ENCODE measurements around the gene TBR1.

TBR1 gene

GRCh38 chr2:161423421-161424393 lies 7.6 kb downstream of the TBR1 start:
- Histone ChIP-seq H3K4me3 (ENCODE audit: low read depth in 1 of 2, low read length in 2 of 2) (peak overlapping the region in 1 of 2 donors; percentile 42), H3K27me3 (ENCODE audit: low read depth, low read length) (peaks cover 100% of the 10 kb centered on the region), H3K9me3 (ENCODE audit: control insufficient read depth in 1 of 2, low read length in 2 of 2) (peaks cover 0 to 9% of the 10 kb centered on the region in 2 donors), H3K4me1 (ENCODE audit: control insufficient read depth in 1 of 2, insufficient read depth in 2 of 2, low read length in 2 of 2) (peaks cover 0 to 23% of the 10 kb centered on the region in 2 donors), H3K27ac (ENCODE audit: low read length) (no peak overlapping the region), H3K36me3 (ENCODE audit: control insufficient read depth in 1 of 2, insufficient read depth in 2 of 2, low read length in 2 of 2) (no peaks in the 10 kb centered on the region)

GRCh38 chr2:161424394-161424769 lies 8.3 kb downstream of the TBR1 start:
- Histone ChIP-seq H3K27ac (ENCODE audit: low read length) (no peak overlapping the region), H3K36me3 (ENCODE audit: control insufficient read depth in 1 of 2, insufficient read depth in 2 of 2, low read length in 2 of 2) (no peaks in the 10 kb centered on the region), H3K9me3 (ENCODE audit: control insufficient read depth in 1 of 2, low read length in 2 of 2) (peaks cover 0 to 9% of the 10 kb centered on the region in 2 donors), H3K4me3 (ENCODE audit: low read depth in 1 of 2, low read length in 2 of 2) (peak overlapping the region in 1 of 2 donors; percentile 42), H3K4me1 (ENCODE audit: control insufficient read depth in 1 of 2, insufficient read depth in 2 of 2, low read length in 2 of 2) (peaks cover 0 to 18% of the 10 kb centered on the region in 2 donors), H3K27me3 (ENCODE audit: low read depth, low read length) (peaks cover 100% of the 10 kb centered on the region)

GRCh38 chr2:161424891-161425727 lies 9.0 kb downstream of the TBR1 start:
- Histone ChIP-seq H3K27ac (ENCODE audit: low read length) (no peak overlapping the region), H3K4me3 (ENCODE audit: low read depth in 1 of 2, low read length in 2 of 2) (no peak overlapping the region), H3K9me3 (ENCODE audit: control insufficient read depth in 1 of 2, low read length in 2 of 2) (peaks cover 0 to 9% of the 10 kb centered on the region in 2 donors), H3K4me1 (ENCODE audit: control insufficient read depth in 1 of 2, insufficient read depth in 2 of 2, low read length in 2 of 2) (peaks cover 0 to 18% of the 10 kb centered on the region in 2 donors), H3K36me3 (ENCODE audit: control insufficient read depth in 1 of 2, insufficient read depth in 2 of 2, low read length in 2 of 2) (no peaks in the 10 kb centered on the region), H3K27me3 (ENCODE audit: low read depth, low read length) (peaks cover 95% of the 10 kb centered on the region)

DNA sequence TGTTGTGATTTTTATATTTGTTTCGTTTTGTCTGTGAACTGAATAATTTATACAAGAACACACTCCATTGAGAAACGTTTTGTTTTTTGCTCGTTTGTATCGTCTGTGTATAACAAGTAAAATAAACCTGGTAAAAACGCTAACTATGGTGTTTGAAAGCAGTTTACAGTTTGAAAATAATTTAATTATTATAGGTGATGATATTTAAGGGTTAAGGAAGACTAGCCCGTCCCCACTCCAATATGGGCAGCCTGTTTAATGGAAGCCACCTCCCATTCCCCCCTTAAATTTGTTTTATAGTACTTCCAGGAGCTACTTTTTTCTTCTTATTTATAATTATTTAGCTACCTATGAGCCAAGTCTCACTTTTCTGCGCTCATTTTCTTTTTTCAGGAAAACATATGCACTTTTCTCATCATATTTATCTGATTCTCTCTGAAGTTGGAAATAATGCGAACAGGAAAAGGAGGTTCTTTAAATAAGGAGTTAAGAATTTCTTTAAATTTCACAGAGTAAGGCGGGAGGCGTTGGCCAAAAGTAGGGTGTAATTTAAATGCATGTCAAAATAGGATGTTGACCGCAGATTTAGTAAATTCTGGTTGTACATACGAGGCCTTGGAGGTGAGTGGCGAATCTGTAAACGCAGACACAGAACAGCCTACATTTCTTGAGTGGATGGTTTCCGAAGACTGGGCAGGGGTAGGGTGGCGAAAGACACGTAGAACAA lies 9.8 kb downstream of the TBR1 start:
- Histone ChIP-seq H3K36me3 (ENCODE audit: control insufficient read depth in 1 of 2, insufficient read depth in 2 of 2, low read length in 2 of 2) (no peaks in the 10 kb centered on the region), H3K27me3 (ENCODE audit: low read depth, low read length) (peaks cover 87% of the 10 kb centered on the region), H3K9me3 (ENCODE audit: control insufficient read depth in 1 of 2, low read length in 2 of 2) (peaks cover 0 to 9% of the 10 kb centered on the region in 2 donors), H3K4me1 (ENCODE audit: control insufficient read depth in 1 of 2, insufficient read depth in 2 of 2, low read length in 2 of 2) (peaks cover 0 to 18% of the 10 kb centered on the region in 2 donors), H3K4me3 (ENCODE audit: low read depth in 1 of 2, low read length in 2 of 2) (no peak overlapping the region), H3K27ac (ENCODE audit: low read length) (no peak overlapping the region)

- peaks cover 0 to 18% of the 10 kb centered on the region in 2 donors for H3K4me1 ChIP-seq (ENCODE audit: control insufficient read depth in 1 of 2, insufficient read depth in 2 of 2, low read length in 2 of 2)
- no peak overlapping the region for H3K27ac ChIP-seq (ENCODE audit: low read length)
- peaks cover 81% of the 10 kb centered on the region for H3K27me3 ChIP-seq (ENCODE audit: low read depth, low read length)
- H3K9me3 ChIP-seq (ENCODE audit: control insufficient read depth in 1 of 2, low read length in 2 of 2): peaks cover 0 to 9% of the 10 kb centered on the region in 2 donors
- no peaks in the 10 kb centered on the region for H3K36me3 ChIP-seq (ENCODE audit: control insufficient read depth in 1 of 2, insufficient read depth in 2 of 2, low read length in 2 of 2)
- H3K4me3 ChIP-seq (ENCODE audit: low read depth in 1 of 2, low read length in 2 of 2): no peak overlapping the region
Observed at GRCh38 chr2:161426455-161426921, 10.4 kb downstream of the TBR1 start.

GRCh38 chr2:161426922-161427663 lies 11.0 kb downstream of the TBR1 start:
- Histone ChIP-seq H3K27ac (ENCODE audit: low read length) (no peak overlapping the region), H3K27me3 (ENCODE audit: low read depth, low read length) (peaks cover 75% of the 10 kb centered on the region), H3K36me3 (ENCODE audit: control insufficient read depth in 1 of 2, insufficient read depth in 2 of 2, low read length in 2 of 2) (no peaks in the 10 kb centered on the region), H3K4me1 (ENCODE audit: control insufficient read depth in 1 of 2, insufficient read depth in 2 of 2, low read length in 2 of 2) (peaks cover 0 to 18% of the 10 kb centered on the region in 2 donors), H3K9me3 (ENCODE audit: control insufficient read depth in 1 of 2, low read length in 2 of 2) (peaks cover 0 to 9% of the 10 kb centered on the region in 2 donors), H3K4me3 (ENCODE audit: low read depth in 1 of 2, low read length in 2 of 2) (peak overlapping the region in 1 of 2 donors; percentile 30)

DNA sequence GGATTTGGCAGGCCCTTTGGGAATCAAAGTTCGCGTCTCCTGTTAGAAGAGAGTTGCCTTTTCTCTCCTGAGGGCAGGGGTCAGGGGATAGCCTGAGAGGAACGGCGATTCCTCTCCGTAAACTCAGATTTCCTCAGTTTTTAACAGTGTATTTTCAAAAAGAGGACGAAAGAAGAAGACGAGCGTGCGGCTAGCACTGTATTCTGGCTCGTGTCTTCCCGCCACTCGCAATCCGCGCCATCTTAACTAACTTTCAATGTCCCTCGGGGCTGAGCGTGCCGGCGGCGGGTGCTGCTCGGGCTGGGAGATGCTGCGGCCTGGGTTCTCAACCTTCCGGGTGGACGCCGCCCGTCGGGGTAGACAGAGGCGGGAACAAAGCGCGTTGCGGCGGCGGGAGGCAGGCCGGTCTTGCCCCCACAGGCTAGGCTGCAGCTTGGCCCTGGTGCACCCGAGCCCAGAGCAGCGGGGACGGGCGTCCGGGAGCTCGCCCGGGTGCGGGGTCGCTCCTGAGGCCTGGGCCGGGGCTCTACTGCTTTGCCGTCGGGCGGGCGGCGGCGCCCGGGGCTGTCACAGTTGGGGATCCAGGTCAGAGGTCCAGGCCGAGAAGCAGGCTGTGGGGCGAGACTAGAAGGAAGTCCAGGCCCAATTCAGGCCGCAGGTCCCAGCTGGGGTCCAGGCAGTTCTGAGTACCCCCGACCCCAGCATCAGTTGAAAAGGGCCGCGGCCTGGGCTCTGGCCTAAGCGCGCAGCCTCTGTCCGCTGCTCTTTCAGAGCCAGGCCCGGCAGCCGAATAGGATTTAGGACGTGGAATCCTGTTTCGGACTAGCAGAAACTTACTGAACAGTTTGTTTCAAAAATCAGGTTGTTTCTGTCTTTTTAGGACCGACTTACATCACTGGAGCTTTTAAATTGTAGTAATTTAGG lies 11.8 kb downstream of the TBR1 start:
- Histone ChIP-seq H3K27me3 (ENCODE audit: low read depth, low read length) (peaks cover 67% of the 10 kb centered on the region), H3K27ac (ENCODE audit: low read length) (no peak overlapping the region), H3K9me3 (ENCODE audit: control insufficient read depth in 1 of 2, low read length in 2 of 2) (peaks cover 0 to 9% of the 10 kb centered on the region in 2 donors), H3K4me1 (ENCODE audit: control insufficient read depth in 1 of 2, insufficient read depth in 2 of 2, low read length in 2 of 2) (peaks cover 0 to 18% of the 10 kb centered on the region in 2 donors), H3K36me3 (ENCODE audit: control insufficient read depth in 1 of 2, insufficient read depth in 2 of 2, low read length in 2 of 2) (no peaks in the 10 kb centered on the region), H3K4me3 (ENCODE audit: low read depth in 1 of 2, low read length in 2 of 2) (peak overlapping the region in 1 of 2 donors; percentile 30)

- Histone ChIP-seq H3K4me3 (ENCODE audit: low read depth in 1 of 2, low read length in 2 of 2) (no peak overlapping the region), H3K4me1 (ENCODE audit: control insufficient read depth in 1 of 2, insufficient read depth in 2 of 2, low read length in 2 of 2) (peaks cover 0 to 10% of the 10 kb centered on the region in 2 donors), H3K27me3 (ENCODE audit: low read depth, low read length) (peaks cover 42% of the 10 kb centered on the region), H3K9me3 (ENCODE audit: control insufficient read depth in 1 of 2, low read length in 2 of 2) (peaks cover 0 to 3% of the 10 kb centered on the region in 2 donors), H3K27ac (ENCODE audit: low read length) (no peak overlapping the region), H3K36me3 (ENCODE audit: control insufficient read depth in 1 of 2, insufficient read depth in 2 of 2, low read length in 2 of 2) (no peaks in the 10 kb centered on the region)
Observed at GRCh38 chr2:161430386-161430785, 14.3 kb downstream of the TBR1 start.

DNA sequence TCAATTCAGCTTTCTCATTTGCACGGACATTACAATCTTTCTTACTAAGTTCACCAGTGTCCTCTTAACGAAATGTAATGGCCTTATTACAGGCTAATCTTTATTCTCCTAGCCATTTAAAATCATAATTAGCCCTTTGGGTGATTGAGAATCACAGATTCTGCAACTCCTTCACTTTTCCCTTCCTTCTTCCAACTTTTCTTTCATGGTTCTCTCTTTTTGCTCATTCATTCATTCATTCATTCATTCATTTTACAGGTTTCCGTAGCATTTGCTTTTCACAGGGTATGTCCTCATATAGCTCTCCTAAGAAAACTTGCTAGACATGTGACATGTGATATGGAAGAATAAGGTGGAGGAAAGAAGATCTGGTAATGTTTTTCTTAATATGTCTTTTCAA lies 16.0 kb downstream of the TBR1 start:
- H3K4me3 ChIP-seq (ENCODE audit: low read depth in 1 of 2, low read length in 2 of 2): no peak overlapping the region
- no peak overlapping the region for H3K27ac ChIP-seq (ENCODE audit: low read length)
- H3K36me3 ChIP-seq (ENCODE audit: control insufficient read depth in 1 of 2, insufficient read depth in 2 of 2, low read length in 2 of 2): no peaks in the 10 kb centered on the region
- no peaks in the 10 kb centered on the region for H3K9me3 ChIP-seq (ENCODE audit: control insufficient read depth in 1 of 2, low read length in 2 of 2)
- peaks cover 25% of the 10 kb centered on the region for H3K27me3 ChIP-seq (ENCODE audit: low read depth, low read length)
- H3K4me1 ChIP-seq (ENCODE audit: control insufficient read depth in 1 of 2, insufficient read depth in 2 of 2, low read length in 2 of 2): peaks cover 0 to 5% of the 10 kb centered on the region in 2 donors
